GM23338 (cell line): ENCODE measurements around the gene HAGH. TPM values are rescaled to one million over a fixed set of nuclear protein-coding genes. Genes with fewer than 3 reads are reported as not detected.
A peak's percentile ranks its signal among the peaks of the same experiment; 100 is the strongest.

Experiments
- ATAC-seq: fragments of 200-7000 bp; cut with Tn5 transposase; 3 replicates; pipeline ENCODE4 v1.9.1; 2020
- DNase-seq: peaks from one replicate; pipeline ENCODE4 v3.0.0-alpha.2; 2015; ENCODE audit warnings: low spot score
- H2AFZ ChIP-seq: fragments of 200-600 bp; sonication (generic); 2 replicates; pipeline ENCODE4 v1.8.0; 2016; ENCODE audit warnings: antibody characterized with exemption, mild to moderate bottlenecking, moderate library complexity
- H3F3A ChIP-seq: fragments of 200-600 bp; sonication (generic); replicated peaks from 2 replicates; pipeline ENCODE4 v1.8.0; 2017; ENCODE audit warnings: antibody characterized with exemption, mixed run types, low read depth
- H3K27ac ChIP-seq: fragments of 200-600 bp; sonication (generic); 2 replicates; pipeline ENCODE4 v1.6.1; 2016; ENCODE audit warnings: low read depth
- H3K27me3 ChIP-seq: fragments of 200-600 bp; sonication (generic); 2 replicates; pipeline ENCODE4 v1.8.0; 2016; ENCODE audit warnings: mild to moderate bottlenecking, mixed run types, moderate library complexity; ENCODE audit not compliant: insufficient read depth
- H3K36me3 ChIP-seq: fragments of 200-600 bp; sonication (generic); 2 replicates; pipeline ENCODE4 v1.8.0; 2016; ENCODE audit warnings: mild to moderate bottlenecking; ENCODE audit not compliant: insufficient read depth
- H3K4me1 ChIP-seq: fragments of 200-600 bp; sonication (generic); 2 replicates; pipeline ENCODE4 v1.8.0; 2016; ENCODE audit warnings: mild to moderate bottlenecking, moderate library complexity; ENCODE audit not compliant: insufficient read depth
- H3K4me2 ChIP-seq: fragments of 200-600 bp; sonication (generic); 2 replicates; pipeline ENCODE4 v1.7.1; 2017; ENCODE audit warnings: mixed run types
- H3K4me3 ChIP-seq: fragments of 200-600 bp; sonication (generic); 2 replicates; pipeline ENCODE4 v1.6.1; 2016; ENCODE audit warnings: mixed run types
- H3K79me2 ChIP-seq: fragments of 200-600 bp; sonication (generic); replicated peaks from 2 replicates; pipeline ENCODE4 v1.8.0; 2017; ENCODE audit warnings: mild to moderate bottlenecking; ENCODE audit not compliant: insufficient read depth
- H3K9me2 ChIP-seq: fragments of 200-600 bp; sonication (generic); 2 replicates; pipeline ENCODE4 v1.8.0; 2017; ENCODE audit not compliant: insufficient read depth
- H4K20me1 ChIP-seq: fragments of 200-600 bp; sonication (generic); replicated peaks from 2 replicates; pipeline ENCODE4 v1.8.0; 2017; ENCODE audit warnings: mild to moderate bottlenecking; ENCODE audit not compliant: insufficient read depth
- H3K27ac Mint-ChIP-seq: 2 replicates; pipeline ENCODE4 v1.8.0; 2020; ENCODE audit warnings: inconsistent platforms, mild to moderate bottlenecking, moderate library complexity, mixed read lengths
- H3K27me3 Mint-ChIP-seq: 3 replicates; pipeline ENCODE4 v1.8.0; 2022; ENCODE audit warnings: low read depth, mild to moderate bottlenecking, moderate library complexity, mixed read lengths, inconsistent platforms; ENCODE audit not compliant: insufficient read depth, poor library complexity
- H3K36me3 Mint-ChIP-seq: 3 replicates; pipeline ENCODE4 v1.8.0; 2021; ENCODE audit warnings: low read depth, mild to moderate bottlenecking, inconsistent platforms, moderate library complexity, mixed read lengths
- H3K4me1 Mint-ChIP-seq: 3 replicates; pipeline ENCODE4 v1.8.0; 2020; ENCODE audit warnings: mild to moderate bottlenecking, inconsistent platforms, mixed read lengths
- H3K4me3 Mint-ChIP-seq: 3 replicates; pipeline ENCODE4 v1.8.0; 2021; ENCODE audit warnings: moderate library complexity, mild to moderate bottlenecking, inconsistent platforms, mixed read lengths
- H3K9me3 Mint-ChIP-seq: 3 replicates; pipeline ENCODE4 v1.8.0; 2020; ENCODE audit warnings: moderate library complexity, mild to moderate bottlenecking, inconsistent platforms, mixed read lengths
- CREB1 ChIP-seq: fragments of 250-450 bp; sonication (Bioruptor Pico); IDR thresholded peaks from 2 replicates; pipeline ENCODE4 v1.5.0; 2020; ENCODE audit warnings: low read depth, mild to moderate bottlenecking, moderate library complexity
- CTCF ChIP-seq, 2 experiments: fragments of 200-600 bp in 1 of 2; sonication (generic) in 1 of 2; conservative IDR thresholded peaks; 2 replicates each; pipeline versions ENCODE4 v1.5.1 to v1.6.1; 2016 to 2017; ENCODE audit warnings: antibody characterized with exemption in 2 of 2, low read depth in 2 of 2, mild to moderate bottlenecking in 2 of 2, moderate library complexity in 1 of 2
- ETS1 ChIP-seq: IDR thresholded peaks from 2 replicates; pipeline ENCODE4 v1.6.1; 2016; ENCODE audit warnings: antibody characterized with exemption
- EZH2 ChIP-seq: fragments of 200-600 bp; sonication (generic); IDR thresholded peaks from one replicate; pipeline ENCODE4 v1.8.0; 2017; ENCODE audit warnings: antibody characterized with exemption, mild to moderate bottlenecking, low read depth; ENCODE audit not compliant: unreplicated experiment
- EZH2phosphoT487 ChIP-seq: fragments of 200-600 bp; sonication (generic); IDR thresholded peaks from one replicate; pipeline ENCODE4 v1.8.1; 2018; ENCODE audit warnings: antibody characterized with exemption; ENCODE audit not compliant: unreplicated experiment
- JUNB ChIP-seq: IDR thresholded peaks from one replicate; pipeline ENCODE4 v1.6.1; 2016; ENCODE audit warnings: antibody characterized with exemption; ENCODE audit not compliant: unreplicated experiment
- NANOG ChIP-seq: IDR thresholded peaks from 2 replicates; pipeline ENCODE4 v1.6.1; 2016; ENCODE audit warnings: antibody characterized with exemption, borderline replicate concordance
- POLR2AphosphoS5 ChIP-seq: IDR thresholded peaks from 2 replicates; pipeline ENCODE4 v1.6.1; 2016; ENCODE audit warnings: antibody characterized with exemption, low read depth
- REST ChIP-seq: IDR thresholded peaks from one replicate; pipeline ENCODE4 v1.6.1; 2018; ENCODE audit warnings: antibody characterized with exemption; ENCODE audit not compliant: unreplicated experiment
- STAT1 ChIP-seq: IDR thresholded peaks from one replicate; pipeline ENCODE4 v1.6.1; 2016; ENCODE audit warnings: antibody characterized with exemption; ENCODE audit not compliant: unreplicated experiment
- ZNF114 ChIP-seq: fragments of 250-450 bp; sonication (Bioruptor Pico); IDR thresholded peaks from 2 replicates; pipeline ENCODE4 v1.5.0; 2020; ENCODE audit warnings: mild to moderate bottlenecking, moderate library complexity
- ZNF331 ChIP-seq: fragments of 250-450 bp; sonication (Bioruptor Pico); IDR thresholded peaks from 2 replicates; pipeline ENCODE4 v1.5.0; 2020; ENCODE audit warnings: low read depth, mild to moderate bottlenecking, moderate library complexity
- ZNF462 ChIP-seq: fragments of 250-450 bp; sonication (Bioruptor Pico); IDR thresholded peaks from 2 replicates; pipeline ENCODE4 v1.5.0; 2020; ENCODE audit warnings: mild to moderate bottlenecking, moderate library complexity
- polyA plus RNA-seq: library from polyadenylated mRNA; unstranded; fragments of >200 nt; fragmentation: Nextera tagmentation; extraction: Ambion mirVana; gene quantifications from 2 replicates; pipeline ENCODE4 v1.2.1, GENCODE V29; 2016
- total RNA-seq: library from RNA; depleted of rRNA; stranded (reverse); fragments of >200 nt; shearing (Covaris generic); gene quantifications from 2 replicates; pipeline ENCODE4 v1.2.3, GENCODE V29; 2014

Gene HAGH
- total and polyA plus RNA-seq, 2 experiments from 2014 or later: 24.7 to 28.9 TPM

GRCh38 chr16:1773703-1774447 is 52.8 kb downstream of the HAGH start:
- peaks cover 4% of the 10 kb centered on the region; the same call in 2 of the 3 replicates for H3K9me3 Mint-ChIP-seq
- H3K36me3 Mint-ChIP-seq: peaks cover 23% of the 10 kb centered on the region
- peaks cover 14% of the 10 kb centered on the region; the same call in 1 of the 2 replicates for H3F3A ChIP-seq
- TF ChIP-seq CREB1 (CRISPR knock-in tag) (no peak), ZNF331 (CRISPR knock-in tag) (no peak), ZNF462 (no peak), REST (no peak), EZH2phosphoT487 (no peak), NANOG (no peak), ETS1 (no peak), ZNF114 (CRISPR knock-in tag) (no peak), JUNB (no peak), CTCF (conservative IDR thresholded peaks at IDR 0.05; ENCODE audit: low read depth in 2 of 2) (no peak), EZH2 (no peak), STAT1 (no peak), POLR2AphosphoS5 (no peak)
- H3K4me3 ChIP-seq: peak overlapping the region; percentile 97
- no peak overlapping the region for H3K27ac Mint-ChIP-seq
- H3K4me2 ChIP-seq: peak overlapping the region; percentile 96
- peaks cover 8% of the 10 kb centered on the region for H3K4me1 Mint-ChIP-seq
- no peaks in the 10 kb centered on the region for H3K27me3 ChIP-seq
- H3K36me3 ChIP-seq: no peaks in the 10 kb centered on the region
- peaks cover 4% of the 10 kb centered on the region for H3K4me1 ChIP-seq
- H2AFZ ChIP-seq: 0 out of 2 replicates have a peak overlapping the region, but pooled peaks have one; percentile 52
- H3K27me3 Mint-ChIP-seq: peaks cover 25% of the 10 kb centered on the region
- DNase-seq: no peak
- H3K27ac ChIP-seq: no peak overlapping the region
- peaks cover 1% of the 10 kb centered on the region; the same call in 1 of the 2 replicates for H4K20me1 ChIP-seq
- H3K9me2 ChIP-seq: no peaks in the 10 kb centered on the region
- peak overlapping the region; percentile 99 for H3K4me3 Mint-ChIP-seq
- peaks cover 15% of the 10 kb centered on the region for H3K79me2 ChIP-seq
- peak; percentile 1; the same call in 2 of the 3 replicates for ATAC-seq
